ENCODE results near the gene YJU2. TPM values are rescaled to one million over a fixed set of nuclear protein-coding genes. Genes with fewer than 3 reads are reported as not detected.

Gene YJU2
- total and polyA plus RNA-seq, 2 of the 13 experiments (the other 11 are each of a cell fraction or from before 2014, with no cell fraction given), result 9.3 to 17.9 TPM

DNA sequence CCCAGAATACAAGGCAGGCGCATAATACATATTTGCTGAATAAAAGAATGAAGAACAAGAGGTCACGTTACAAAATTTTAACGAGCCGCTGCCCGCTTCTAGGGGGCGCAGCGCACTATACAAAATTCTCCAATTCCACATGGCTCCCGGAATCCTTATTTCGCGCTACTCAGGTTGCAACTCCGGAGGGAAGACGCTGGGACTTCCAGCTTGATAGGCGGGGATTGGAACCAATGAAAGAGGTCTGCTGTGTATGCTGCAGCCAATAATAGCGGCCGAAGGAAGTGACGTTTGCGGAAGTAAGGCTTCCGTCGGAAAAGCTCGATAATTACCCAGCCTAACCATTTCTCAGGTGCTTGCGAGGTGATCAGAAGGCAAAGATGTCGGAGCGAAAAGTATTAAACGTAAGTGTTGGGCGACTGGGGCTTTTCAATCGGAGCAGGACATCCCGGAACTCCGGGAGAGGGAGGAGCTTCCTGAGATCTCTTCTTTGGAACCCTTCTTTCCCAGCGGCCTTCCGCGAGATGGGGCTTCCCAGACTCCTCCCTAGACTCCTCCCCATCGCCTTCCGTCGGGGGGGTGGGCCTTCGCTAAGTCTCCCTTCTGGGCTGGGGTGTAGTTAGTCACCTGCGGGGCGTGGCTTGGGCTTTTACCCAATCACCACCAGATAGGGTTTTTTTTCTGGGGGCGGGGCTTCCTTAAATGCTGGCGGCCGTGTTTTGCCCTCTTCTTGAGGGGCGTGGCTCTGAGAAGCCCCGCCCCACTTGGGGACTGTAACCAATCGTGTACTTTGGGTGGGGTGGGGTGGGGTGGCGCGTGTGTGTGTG, at the start of gene YJU2 (continued):
- TF ChIP-seq, protein P1, sequence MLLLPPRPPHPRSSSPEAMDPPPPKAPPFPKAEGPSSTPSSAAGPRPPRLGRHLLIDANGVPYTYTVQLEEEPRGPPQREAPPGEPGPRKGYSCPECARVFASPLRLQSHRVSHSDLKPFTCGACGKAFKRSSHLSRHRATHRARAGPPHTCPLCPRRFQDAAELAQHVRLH (CRISPR knock-in tag; IDR thresholded peaks at IDR 0.05; ENCODE audit: borderline replicate concordance, low read depth), result peak; percentile 81; the same call in 1 of the 2 replicates
- TF ChIP-seq NFIC (IDR thresholded peaks at IDR 0.05; ENCODE audit: low read length) (peak; percentile 69), SMAD1 (CRISPR knock-in tag; IDR thresholded peaks at IDR 0.05; ENCODE audit: borderline replicate concordance, low read depth) (0 out of 2 replicates have a peak, but pooled peaks have one; percentile 55), ZNF776 (CRISPR knock-in tag; IDR thresholded peaks at IDR 0.05) (no peak), GATAD2A (CRISPR knock-in tag; IDR thresholded peaks at IDR 0.05) (peak; percentile 61), MEF2D (CRISPR knock-in tag; IDR thresholded peaks at IDR 0.05) (peak; percentile 75; the same call in 1 of the 2 replicates), CENPT (CRISPR knock-in tag; IDR thresholded peaks at IDR 0.05; ENCODE audit: low read depth) (no peak), PRPF4 (IDR thresholded peaks at IDR 0.05; ENCODE audit: low read depth, low read length, poor library complexity, severe bottlenecking) (peak; percentile 50), ONECUT2 (CRISPR knock-in tag; IDR thresholded peaks at IDR 0.05) (peak; percentile 66), ISL2 (CRISPR knock-in tag; IDR thresholded peaks at IDR 0.05) (no peak; the same call in 1 of the 2 replicates), NFE2L2 (IDR thresholded peaks at IDR 0.05; ENCODE audit: low read length) (no peak), FOXA1 (IDR thresholded peaks at IDR 0.05) (no peak), FOXA1 (CRISPR knock-in tag; IDR thresholded peaks at IDR 0.05) (no peak), ZNF713 (CRISPR knock-in tag; IDR thresholded peaks at IDR 0.05) (no peak), HES4 (CRISPR knock-in tag; IDR thresholded peaks at IDR 0.05; ENCODE audit: borderline replicate concordance) (0 out of 2 replicates have a peak, but pooled peaks have one; percentile 29), SUZ12 (IDR thresholded peaks at IDR 0.05; ENCODE audit: low read depth, low read length) (no peak; the same call in 1 of the 2 replicates), POGZ (CRISPR knock-in tag; IDR thresholded peaks at IDR 0.05) (peak; percentile 70), KAT8 (CRISPR knock-in tag; IDR thresholded peaks at IDR 0.05) (peak; percentile 100)
- TF ChIP-seq, protein P2, sequence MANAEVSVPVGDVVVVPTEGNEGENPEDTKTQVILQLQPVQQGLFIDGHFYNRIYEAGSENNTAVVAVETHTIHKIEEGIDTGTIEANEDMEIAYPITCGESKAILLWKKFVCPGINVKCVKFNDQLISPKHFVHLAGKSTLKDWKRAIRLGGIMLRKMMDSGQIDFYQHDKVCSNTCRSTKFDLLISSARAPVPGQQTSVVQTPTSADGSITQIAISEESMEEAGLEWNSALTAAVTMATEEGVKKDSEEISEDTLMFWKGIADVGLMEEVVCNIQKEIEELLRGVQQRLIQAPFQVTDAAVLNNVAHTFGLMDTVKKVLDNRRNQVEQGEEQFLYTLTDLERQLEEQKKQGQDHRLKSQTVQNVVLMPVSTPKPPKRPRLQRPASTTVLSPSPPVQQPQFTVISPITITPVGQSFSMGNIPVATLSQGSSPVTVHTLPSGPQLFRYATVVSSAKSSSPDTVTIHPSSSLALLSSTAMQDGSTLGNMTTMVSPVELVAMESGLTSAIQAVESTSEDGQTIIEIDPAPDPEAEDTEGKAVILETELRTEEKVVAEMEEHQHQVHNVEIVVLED (CRISPR knock-in tag; IDR thresholded peaks at IDR 0.05; ENCODE audit: borderline replicate concordance), result peak; percentile 62; the same call in 1 of the 2 replicates
- TF ChIP-seq, protein P3, sequence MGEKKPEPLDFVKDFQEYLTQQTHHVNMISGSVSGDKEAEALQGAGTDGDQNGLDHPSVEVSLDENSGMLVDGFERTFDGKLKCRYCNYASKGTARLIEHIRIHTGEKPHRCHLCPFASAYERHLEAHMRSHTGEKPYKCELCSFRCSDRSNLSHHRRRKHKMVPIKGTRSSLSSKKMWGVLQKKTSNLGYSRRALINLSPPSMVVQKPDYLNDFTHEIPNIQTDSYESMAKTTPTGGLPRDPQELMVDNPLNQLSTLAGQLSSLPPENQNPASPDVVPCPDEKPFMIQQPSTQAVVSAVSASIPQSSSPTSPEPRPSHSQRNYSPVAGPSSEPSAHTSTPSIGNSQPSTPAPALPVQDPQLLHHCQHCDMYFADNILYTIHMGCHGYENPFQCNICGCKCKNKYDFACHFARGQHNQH (CRISPR knock-in tag; IDR thresholded peaks at IDR 0.05), result 0 out of 2 replicates have a peak, but pooled peaks have one; percentile 53
- TF ChIP-seq, protein P4, sequence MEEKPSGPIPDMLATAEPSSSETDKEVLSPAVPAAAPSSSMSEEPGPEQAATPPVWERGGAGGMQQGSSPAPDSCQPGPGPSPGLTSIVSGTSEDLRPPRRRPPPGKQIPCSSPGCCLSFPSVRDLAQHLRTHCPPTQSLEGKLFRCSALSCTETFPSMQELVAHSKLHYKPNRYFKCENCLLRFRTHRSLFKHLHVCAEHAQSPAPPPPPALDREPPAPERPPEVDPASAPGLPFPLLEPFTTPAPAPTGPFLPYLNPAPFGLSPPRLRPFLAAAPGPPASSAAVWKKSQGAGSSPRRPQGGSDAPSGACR (CRISPR knock-in tag; IDR thresholded peaks at IDR 0.05), result 0 out of 2 replicates have a peak, but pooled peaks have one; percentile 22
- TF ChIP-seq, protein P5, sequence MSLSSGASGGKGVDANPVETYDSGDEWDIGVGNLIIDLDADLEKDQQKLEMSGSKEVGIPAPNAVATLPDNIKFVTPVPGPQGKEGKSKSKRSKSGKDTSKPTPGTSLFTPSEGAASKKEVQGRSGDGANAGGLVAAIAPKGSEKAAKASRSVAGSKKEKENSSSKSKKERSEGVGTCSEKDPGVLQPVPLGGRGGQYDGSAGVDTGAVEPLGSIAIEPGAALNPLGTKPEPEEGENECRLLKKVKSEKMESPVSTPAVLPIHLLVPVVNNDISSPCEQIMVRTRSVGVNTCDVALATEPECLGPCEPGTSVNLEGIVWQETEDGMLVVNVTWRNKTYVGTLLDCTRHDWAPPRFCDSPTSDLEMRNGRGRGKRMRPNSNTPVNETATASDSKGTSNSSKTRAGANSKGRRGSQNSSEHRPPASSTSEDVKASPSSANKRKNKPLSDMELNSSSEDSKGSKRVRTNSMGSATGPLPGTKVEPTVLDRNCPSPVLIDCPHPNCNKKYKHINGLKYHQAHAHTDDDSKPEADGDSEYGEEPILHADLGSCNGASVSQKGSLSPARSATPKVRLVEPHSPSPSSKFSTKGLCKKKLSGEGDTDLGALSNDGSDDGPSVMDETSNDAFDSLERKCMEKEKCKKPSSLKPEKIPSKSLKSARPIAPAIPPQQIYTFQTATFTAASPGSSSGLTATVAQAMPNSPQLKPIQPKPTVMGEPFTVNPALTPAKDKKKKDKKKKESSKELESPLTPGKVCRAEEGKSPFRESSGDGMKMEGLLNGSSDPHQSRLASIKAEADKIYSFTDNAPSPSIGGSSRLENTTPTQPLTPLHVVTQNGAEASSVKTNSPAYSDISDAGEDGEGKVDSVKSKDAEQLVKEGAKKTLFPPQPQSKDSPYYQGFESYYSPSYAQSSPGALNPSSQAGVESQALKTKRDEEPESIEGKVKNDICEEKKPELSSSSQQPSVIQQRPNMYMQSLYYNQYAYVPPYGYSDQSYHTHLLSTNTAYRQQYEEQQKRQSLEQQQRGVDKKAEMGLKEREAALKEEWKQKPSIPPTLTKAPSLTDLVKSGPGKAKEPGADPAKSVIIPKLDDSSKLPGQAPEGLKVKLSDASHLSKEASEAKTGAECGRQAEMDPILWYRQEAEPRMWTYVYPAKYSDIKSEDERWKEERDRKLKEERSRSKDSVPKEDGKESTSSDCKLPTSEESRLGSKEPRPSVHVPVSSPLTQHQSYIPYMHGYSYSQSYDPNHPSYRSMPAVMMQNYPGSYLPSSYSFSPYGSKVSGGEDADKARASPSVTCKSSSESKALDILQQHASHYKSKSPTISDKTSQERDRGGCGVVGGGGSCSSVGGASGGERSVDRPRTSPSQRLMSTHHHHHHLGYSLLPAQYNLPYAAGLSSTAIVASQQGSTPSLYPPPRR (CRISPR knock-in tag; IDR thresholded peaks at IDR 0.05; ENCODE audit: borderline replicate concordance), result no peak
